ENCODE data around the gene LPAR4. TPM values are rescaled to one million over a fixed set of nuclear protein-coding genes. Genes with fewer than 3 reads are reported as not detected.
"Not testable (repeated sequence)": the region's sequence is repeated elsewhere in the genome, so short reads cannot be mapped to it uniquely, and the experiment has no call there.

The LPAR4 gene
- polyA plus RNA-seq, 1 experiment, result 0.05 TPM

GRCh38 chrX:78796916-78797315 lies 49.4 kb downstream of the LPAR4 start:
- no peak for TF ChIP-seq CTCF (IDR thresholded peaks at IDR 0.05; ENCODE audit: insufficient read depth, low read depth, low read length)

GRCh38 chrX:78800114-78800513 lies 52.6 kb downstream of the LPAR4 start:
- no peaks in the 10 kb centered on the region for H3K36me3 ChIP-seq (ENCODE audit: control insufficient read depth, insufficient read depth, low read length)
- TF ChIP-seq CTCF (IDR thresholded peaks at IDR 0.05; ENCODE audit: insufficient read depth, low read depth, low read length), result no peak
- H3K27me3 ChIP-seq (ENCODE audit: control insufficient read depth, insufficient read depth, low read length), result no peaks in the 10 kb centered on the region
- CTCF ChIA-PET, result no interaction called here
- DNase-seq (ENCODE audit: low read depth), result no peak
- no peak overlapping the region for H3K4me3 ChIP-seq (ENCODE audit: low read depth, low read length)
- POLR2A ChIA-PET, result no interaction called here

More at GRCh38 chrX:78796916-78797315, 49.4 kb downstream of the LPAR4 start:
- no peaks in the 10 kb centered on the region for H3K36me3 ChIP-seq (ENCODE audit: control insufficient read depth, insufficient read depth, low read length)
- ChIA-PET POLR2A (no interaction called here), CTCF (no interaction called here)
- DNase-seq (ENCODE audit: low read depth), result no peak
- no peaks in the 10 kb centered on the region for H3K27me3 ChIP-seq (ENCODE audit: control insufficient read depth, insufficient read depth, low read length)
- H3K4me3 ChIP-seq (ENCODE audit: low read depth, low read length), result no peak overlapping the region

GRCh38 chrX:78800694-78801093 lies 53.2 kb downstream of the LPAR4 start:
- H3K36me3 ChIP-seq (ENCODE audit: control insufficient read depth, insufficient read depth, low read length), result no peaks in the 10 kb centered on the region
- H3K4me3 ChIP-seq (ENCODE audit: low read depth, low read length), result no peak overlapping the region
- ChIA-PET CTCF (no interaction called here), POLR2A (no interaction called here)
- no peak for TF ChIP-seq CTCF (IDR thresholded peaks at IDR 0.05; ENCODE audit: insufficient read depth, low read depth, low read length)
- no peak for DNase-seq (ENCODE audit: low read depth)
- no peaks in the 10 kb centered on the region for H3K27me3 ChIP-seq (ENCODE audit: control insufficient read depth, insufficient read depth, low read length)

GRCh38 chrX:78801522-78801921 lies 54.0 kb downstream of the LPAR4 start:
- Histone ChIP-seq H3K4me3 (ENCODE audit: low read depth, low read length) (no peak overlapping the region), H3K36me3 (ENCODE audit: control insufficient read depth, insufficient read depth, low read length) (no peaks in the 10 kb centered on the region), H3K27me3 (ENCODE audit: control insufficient read depth, insufficient read depth, low read length) (no peaks in the 10 kb centered on the region)
- TF ChIP-seq CTCF (IDR thresholded peaks at IDR 0.05; ENCODE audit: insufficient read depth, low read depth, low read length), result no peak
- ChIA-PET POLR2A (no interaction called here), CTCF (no interaction called here)
- no peak for DNase-seq (ENCODE audit: low read depth)

GRCh38 chrX:78802526-78802925 lies 55.0 kb downstream of the LPAR4 start:
- H3K36me3 ChIP-seq (ENCODE audit: control insufficient read depth, insufficient read depth, low read length); POLR2A ChIA-PET; DNase-seq (ENCODE audit: low read depth); CTCF ChIA-PET; H3K27me3 ChIP-seq (ENCODE audit: control insufficient read depth, insufficient read depth, low read length); H3K4me3 ChIP-seq (ENCODE audit: low read depth, low read length): not testable (repeated sequence)

Other genes starting within 250 kb of the LPAR4 start
- 0.51 and 0.59 TPM in 2 replicates for gene RTL3, start 88.4 kb upstream of the LPAR4 start, polyA plus RNA-seq (2011; rRNA removed)
- gene P2RY10, start 197.7 kb downstream of the LPAR4 start, polyA plus RNA-seq (2011; rRNA removed), result not detected in 2 replicates

All from BJ (cell line).